HFF-Myc (cell line): ENCODE measurements around the gene WASF3.

ENCODE experiments used
- DNase-seq: peaks from one replicate; pipeline ENCODE4 v3.0.0-alpha.2; 2011; ENCODE audit warnings: low read depth; ENCODE audit errors: extremely low read depth
- H3K4me3 ChIP-seq: replicated peaks from 2 replicates; pipeline ENCODE4 v1.5.1; 2011; ENCODE audit warnings: low read depth, mild to moderate bottlenecking, control low read depth, low read length
- CTCF ChIP-seq: IDR thresholded peaks from 2 replicates; pipeline ENCODE4 v1.5.1; 2012; ENCODE audit warnings: mild to moderate bottlenecking, low read depth, low read length, control low read depth; ENCODE audit errors: missing control alignments

The WASF3 gene

GRCh38 chr13:26618726-26619125, 61.2 kb downstream of the WASF3 start:
- TF ChIP-seq CTCF, result no peak
- DNase-seq, result no peak
- H3K4me3 ChIP-seq, result no peak overlapping the region

- H3K4me3 ChIP-seq, result no peak overlapping the region
- peak; percentile 52 for DNase-seq
- no peak for TF ChIP-seq CTCF
These were observed 61.9 kb downstream of the WASF3 start for GRCh38 chr13:26619358-26619757.

- H3K4me3 ChIP-seq, result no peak overlapping the region
- no peak for DNase-seq
- TF ChIP-seq CTCF, result no peak
These were observed 64.4 kb downstream of the WASF3 start for GRCh38 chr13:26621731-26622401.

- TF ChIP-seq CTCF, result no peak
- no peak for DNase-seq
- H3K4me3 ChIP-seq, result no peak overlapping the region
These were observed 65.6 kb downstream of the WASF3 start for GRCh38 chr13:26623125-26623524.

GRCh38 chr13:26624572-26624971, 67.1 kb downstream of the WASF3 start:
- H3K4me3 ChIP-seq, result no peak overlapping the region
- DNase-seq, result no peak
- no peak for TF ChIP-seq CTCF

- no peak for TF ChIP-seq CTCF
- H3K4me3 ChIP-seq, result no peak overlapping the region
- no peak for DNase-seq
These were observed 68.8 kb downstream of the WASF3 start for GRCh38 chr13:26626271-26626670.

- peak; percentile 3 for TF ChIP-seq CTCF
- H3K4me3 ChIP-seq, result no peak overlapping the region
- DNase-seq, result no peak
These were observed 71.2 kb downstream of the WASF3 start for GRCh38 chr13:26628706-26629105.
